ENCODE results near the gene USP3.

The USP3 gene

GRCh38 chr15:63490345-63491034 is 13.9 kb upstream of the USP3 start:
- no peak for TF ChIP-seq POLR2AphosphoS5 (IDR thresholded peaks at IDR 0.05; ENCODE audit: low read depth, low read length)
- TF ChIP-seq TAF1 (IDR thresholded peaks at IDR 0.05; ENCODE audit: borderline replicate concordance, insufficient read depth, low read length), result no peak
- TF ChIP-seq REST (IDR thresholded peaks at IDR 0.05; ENCODE audit: insufficient read depth in 1 of 2, low read depth in 2 of 2, low read length in 2 of 2), result no peak
- TF ChIP-seq FOXP2 (optimal IDR thresholded peaks at IDR 0.05; ENCODE audit: borderline replicate concordance, extremely low read depth, extremely low read length, insufficient read depth), result no peak
- no peak for TF ChIP-seq SIN3A (IDR thresholded peaks at IDR 0.05; ENCODE audit: borderline replicate concordance, insufficient read depth, low read length)

DNA sequence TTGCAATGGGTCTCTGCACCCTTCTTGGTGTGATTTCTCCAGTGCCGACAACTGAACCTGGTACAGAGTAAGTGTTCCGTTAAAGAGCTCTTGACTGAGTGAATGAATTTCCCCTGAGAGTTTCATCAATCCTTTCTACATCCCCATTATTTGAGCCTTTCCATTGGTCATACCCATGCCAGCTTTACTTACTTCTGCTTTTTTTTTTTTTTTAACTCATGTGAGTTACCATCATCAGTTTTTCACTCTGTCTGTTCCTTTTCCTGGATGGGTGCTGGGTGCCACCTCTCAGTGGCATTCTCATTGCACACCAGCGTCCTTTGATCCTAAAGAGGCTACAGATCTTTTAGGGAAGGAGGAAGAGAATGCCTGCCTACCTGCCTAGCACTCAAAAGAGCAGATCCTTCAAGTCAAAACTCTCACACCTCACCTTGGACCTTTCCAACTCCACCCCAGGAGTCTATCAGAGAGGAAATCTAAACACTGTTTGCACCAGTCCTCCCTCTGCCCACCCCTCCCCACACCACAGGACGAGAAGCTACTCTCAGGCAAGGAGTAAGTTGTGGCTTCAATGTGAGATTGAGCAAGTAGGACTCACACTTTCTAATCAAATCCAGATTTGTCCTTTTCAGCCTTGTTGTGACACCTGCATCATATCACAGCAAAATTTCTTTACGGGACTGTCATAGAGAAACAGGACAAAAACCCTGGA is 13.1 kb upstream of the USP3 start:
- TF ChIP-seq SIN3A (IDR thresholded peaks at IDR 0.05; ENCODE audit: borderline replicate concordance, insufficient read depth, low read length) (no peak), FOXP2 (optimal IDR thresholded peaks at IDR 0.05; ENCODE audit: borderline replicate concordance, extremely low read depth, extremely low read length, insufficient read depth) (no peak), REST (IDR thresholded peaks at IDR 0.05; ENCODE audit: insufficient read depth in 1 of 2, low read depth in 2 of 2, low read length in 2 of 2) (no peak)

DNA sequence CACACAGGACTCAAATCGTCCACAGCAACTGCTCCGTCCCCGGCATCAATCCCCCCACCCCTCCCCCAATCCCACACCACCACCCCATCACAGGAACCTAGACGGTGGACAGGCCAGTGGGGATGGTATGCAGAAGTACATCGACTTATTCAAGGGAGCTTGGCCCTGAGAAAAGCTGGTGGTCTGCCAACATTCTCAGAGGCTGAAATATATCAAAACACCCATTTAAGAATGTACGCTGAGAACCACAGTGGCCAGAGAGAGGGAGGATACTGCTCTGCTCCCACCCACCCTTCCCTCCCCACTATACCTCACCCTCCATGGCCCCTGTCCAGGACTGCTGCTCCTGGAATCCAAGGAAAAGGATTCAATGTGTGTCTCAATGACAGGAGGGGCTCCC is 12.4 kb upstream of the USP3 start:
- TF ChIP-seq POLR2AphosphoS5 (IDR thresholded peaks at IDR 0.05; ENCODE audit: low read depth, low read length) (no peak), REST (IDR thresholded peaks at IDR 0.05; ENCODE audit: insufficient read depth in 1 of 2, low read depth in 2 of 2, low read length in 2 of 2) (no peak), TAF1 (IDR thresholded peaks at IDR 0.05; ENCODE audit: borderline replicate concordance, insufficient read depth, low read length) (no peak), SIN3A (IDR thresholded peaks at IDR 0.05; ENCODE audit: borderline replicate concordance, insufficient read depth, low read length) (no peak), FOXP2 (optimal IDR thresholded peaks at IDR 0.05; ENCODE audit: borderline replicate concordance, extremely low read depth, extremely low read length, insufficient read depth) (no peak)

DNA sequence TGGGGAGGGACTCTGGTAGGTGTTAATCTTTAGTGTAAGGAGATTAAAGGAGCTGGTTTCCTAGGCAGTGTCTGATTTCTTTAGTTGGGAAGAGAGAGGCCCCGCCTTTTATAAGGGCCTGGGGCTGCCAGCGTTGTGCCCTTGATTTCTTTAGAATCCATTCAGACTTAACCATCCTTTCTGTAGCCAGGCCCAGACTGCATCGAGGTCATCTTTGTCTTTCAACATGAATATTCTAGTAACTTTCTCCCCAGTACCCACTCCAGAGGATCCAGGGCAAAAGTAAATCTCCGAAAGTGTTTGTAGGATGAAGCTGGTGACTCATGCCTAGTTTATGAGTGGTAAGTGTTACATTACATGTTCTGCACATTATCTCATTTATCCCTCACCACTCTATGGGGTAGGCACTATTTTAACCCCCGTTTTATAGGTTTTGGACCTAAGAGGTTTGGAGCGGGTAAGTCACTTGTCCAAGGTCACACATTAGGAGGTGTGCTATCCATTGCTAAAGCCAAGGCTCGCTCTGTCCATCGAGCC is 11.8 kb upstream of the USP3 start:
- no peak for TF ChIP-seq POLR2AphosphoS5 (IDR thresholded peaks at IDR 0.05; ENCODE audit: low read depth, low read length)
- no peak for TF ChIP-seq TAF1 (IDR thresholded peaks at IDR 0.05; ENCODE audit: borderline replicate concordance, insufficient read depth, low read length)
- TF ChIP-seq FOXP2 (optimal IDR thresholded peaks at IDR 0.05; ENCODE audit: borderline replicate concordance, extremely low read depth, extremely low read length, insufficient read depth), result no peak
- TF ChIP-seq REST (IDR thresholded peaks at IDR 0.05; ENCODE audit: insufficient read depth in 1 of 2, low read depth in 2 of 2, low read length in 2 of 2), result no peak
- TF ChIP-seq SIN3A (IDR thresholded peaks at IDR 0.05; ENCODE audit: borderline replicate concordance, insufficient read depth, low read length), result no peak

Measured in PFSK-1 (cell line).